Lower leg skin (tissue), 4 donors: ENCODE data around the gene GAS6. TPM values are rescaled to one million over a fixed set of nuclear protein-coding genes. Genes with fewer than 3 reads are reported as not detected.
A peak's percentile ranks its signal among the peaks of the same experiment; 100 is the strongest.

Source experiments
- DNase-seq, 2 donors: peaks; one replicate each; pipeline ENCODE4 v3.0.0-alpha.2; 2019; ENCODE audit warnings: low spot score in 2 of 2
- H3K4me3 ChIP-seq: fragments of 200-600 bp; sonication (generic); 2 replicates; pipeline ENCODE4 v1.5.1; 2017; ENCODE audit warnings: mild to moderate bottlenecking, low read depth; ENCODE audit not compliant: poor library complexity, severe bottlenecking
- CTCF ChIP-seq, 3 donors: fragments of 450-650 bp; IDR thresholded peaks; one replicate each; pipeline ENCODE4 v1.5.1; 2016; ENCODE audit warnings: antibody characterized with exemption in 3 of 3, mild to moderate bottlenecking in 3 of 3, moderate library complexity in 2 of 3
- POLR2A ChIP-seq, 2 donors: fragments of 450-650 bp; IDR thresholded peaks; one replicate each; pipeline ENCODE4 v1.6.1; 2016 to 2017; ENCODE audit warnings: antibody characterized with exemption in 2 of 2, mild to moderate bottlenecking in 1 of 2, moderate library complexity in 1 of 2
- WGBS, 2 donors: methylation state at CpG; one replicate each; pipeline ENCODE4 v1.1.5; 2018; 5-methylcytosine and 5-hydroxymethylcytosine counted together
- intact Hi-C: fragments of 100-400 bp; cut with DNase I; formaldehyde crosslinking; loops from one replicate; pipeline ENCODE4 v1.15.0; 2023; ENCODE audit warnings: low total_unique reads
- total RNA-seq, 4 donors: library from RNA; depleted of rRNA; stranded (reverse); fragments of >200 nt; gene quantifications; one replicate each; pipeline ENCODE4 v1.1.0, GENCODE V29; 2016

The GAS6 gene
- total RNA-seq, 4 donors from 2014 or later = 176 to 307 (median 213) TPM

- peak in 1 of 2 donors; percentile 85 for DNase-seq
- no peak overlapping the region for H3K4me3 ChIP-seq
- TF ChIP-seq POLR2A (IDR thresholded peaks at IDR 0.05) (no peak), CTCF (IDR thresholded peaks at IDR 0.05) (no peak)
- intact Hi-C loops = no loop called here
- 68 to 88% methylated on average over 10 to 25 of the region's 25 CpGs for WGBS, 2 donors
Measured at GRCh38 chr13:113802761-113803160, 61.1 kb downstream of the GAS6 start.

- TF ChIP-seq POLR2A (IDR thresholded peaks at IDR 0.05) (no peak), CTCF (IDR thresholded peaks at IDR 0.05) (no peak)
- WGBS, 2 donors = 13 to 24% methylated on average over 11 to 15 of the region's 15 CpGs
- intact Hi-C loops = no loop called here
- H3K4me3 ChIP-seq = no peak overlapping the region
- DNase-seq = peak; percentile 43 to 89
Measured at GRCh38 chr13:113802090-113802531, 61.8 kb downstream of the GAS6 start.

GRCh38 chr13:113801289-113801961, 62.5 kb downstream of the GAS6 start:
- WGBS, 2 donors = 65 to 71% methylated on average over 19 to 26 of the region's 33 CpGs
- H3K4me3 ChIP-seq = no peak overlapping the region
- intact Hi-C loops = no loop called here
- no peak for TF ChIP-seq POLR2A (IDR thresholded peaks at IDR 0.05)
- TF ChIP-seq CTCF (IDR thresholded peaks at IDR 0.05) = no peak
- peak in 1 of 2 donors; percentile 81 for DNase-seq

GRCh38 chr13:113800576-113800926, 63.3 kb downstream of the GAS6 start:
- intact Hi-C loops = no loop called here
- DNase-seq = peak in 1 of 2 donors; percentile 72
- TF ChIP-seq CTCF (IDR thresholded peaks at IDR 0.05) = no peak
- no peak for TF ChIP-seq POLR2A (IDR thresholded peaks at IDR 0.05)
- H3K4me3 ChIP-seq = no peak overlapping the region
- WGBS, 2 donors = 84 to 90% methylated on average over 10 of the region's 10 CpGs

GRCh38 chr13:113798200-113798811, 65.6 kb downstream of the GAS6 start:
- 92% methylated on average over 2 of the region's 2 CpGs for WGBS, 2 donors
- no peak for DNase-seq
- TF ChIP-seq CTCF (IDR thresholded peaks at IDR 0.05) = no peak
- TF ChIP-seq POLR2A (IDR thresholded peaks at IDR 0.05) = no peak
- H3K4me3 ChIP-seq = no peak overlapping the region
- intact Hi-C loops = no loop called here
